CD4-positive, alpha-beta T cell (primary cell): ENCODE results near the gene FOXB1. TPM values are rescaled to one million over a fixed set of nuclear protein-coding genes. Genes with fewer than 3 reads are reported as not detected.

Experiments
- ATAC-seq: fragments of 200-7000 bp; cut with Tn5 transposase; one replicate; pipeline ENCODE4 v1.10.0; 2022; ENCODE audit warnings: mild to moderate bottlenecking; ENCODE audit not compliant: poor library complexity
- CTCF ChIA-PET: fragments of 350-600 bp; sonication (Branson Sonifier 250); formaldehyde crosslinking; loops from one replicate; lab custom pipeline; 2021; ENCODE audit warnings: antibody characterized with exemption, inconsistent platforms; lab: Charles Lee
- POLR2A ChIA-PET: fragments of 350-600 bp; sonication (Branson Sonifier 250); formaldehyde crosslinking; loops from one replicate; lab custom pipeline; 2021; ENCODE audit warnings: antibody characterized with exemption, inconsistent platforms; lab: Charles Lee
- DNase-seq, 14 experiments: peaks; one replicate each; pipeline ENCODE4 v3.0.0-alpha.2; 2013 to 2020; ENCODE audit warnings: mixed read lengths in 2 of 14
- H3K27ac ChIP-seq, 2 donors: one replicate each; pipeline versions ENCODE4 v1.5.1 to v1.7.0; 2013; ENCODE audit warnings: low read length in 2 of 2, low read depth in 1 of 2, mild to moderate bottlenecking in 1 of 2
- H3K27me3 ChIP-seq, 2 experiments: 1 replicate in 1 of 2; 2 replicates in 1 of 2; pipeline versions ENCODE4 v1.6.1 to v1.7.0; 2013; ENCODE audit warnings: low read length in 2 of 2, control low read depth in 1 of 2, mild to moderate bottlenecking in 1 of 2, moderate library complexity in 1 of 2; ENCODE audit not compliant: insufficient read depth in 2 of 2, control insufficient read depth in 1 of 2
- H3K36me3 ChIP-seq: one replicate; pipeline ENCODE4 v1.6.1; 2013; ENCODE audit warnings: low read length, control low read depth; ENCODE audit not compliant: insufficient read depth
- H3K4me1 ChIP-seq: one replicate; pipeline ENCODE4 v1.6.1; 2013; ENCODE audit warnings: low read length, control low read depth; ENCODE audit not compliant: insufficient read depth
- H3K4me3 ChIP-seq: one replicate; pipeline ENCODE4 v1.5.1; 2013; ENCODE audit warnings: mild to moderate bottlenecking, low read length, moderate library complexity
- H3K9me3 ChIP-seq, 2 experiments: 1 replicate in 1 of 2; 2 replicates in 1 of 2; pipeline versions ENCODE4 v1.6.1 to v1.7.0; 2013; ENCODE audit warnings: low read length in 2 of 2, mild to moderate bottlenecking in 2 of 2, control low read depth in 1 of 2, moderate library complexity in 1 of 2; ENCODE audit not compliant: control insufficient read depth in 1 of 2, insufficient read depth in 1 of 2
- H3K27ac Mint-ChIP-seq: one replicate; pipeline ENCODE4 v1.8.0; 2020; ENCODE audit warnings: mixed read lengths
- H3K27me3 Mint-ChIP-seq: one replicate; pipeline ENCODE4 v1.8.0; 2021; ENCODE audit warnings: mixed read lengths
- H3K36me3 Mint-ChIP-seq: one replicate; pipeline ENCODE4 v1.8.0; 2021; ENCODE audit warnings: low read depth, mixed read lengths
- H3K4me1 Mint-ChIP-seq: one replicate; pipeline ENCODE4 v1.8.0; 2021; ENCODE audit warnings: low read depth, mixed read lengths
- H3K4me3 Mint-ChIP-seq: one replicate; pipeline ENCODE4 v1.8.0; 2020; ENCODE audit warnings: mild to moderate bottlenecking, mixed read lengths
- H3K9me3 Mint-ChIP-seq: one replicate; pipeline ENCODE4 v1.8.0; 2020; ENCODE audit warnings: mixed read lengths
- intact Hi-C, 2 experiments: fragments of 100-400 bp; cut with DNase I in 1 of 2; cut with micrococcal nuclease in 1 of 2; formaldehyde crosslinking; loops; one replicate each; pipeline versions ENCODE4 v1.15.1 to v1.9.0; 2023 to 2025; cut with DNase I, micrococcal nuclease
- total RNA-seq, 174 experiments: library from RNA in 2 of 174; stranded (reverse) in 2 of 174; gene quantifications; one replicate each; pipeline ENCODE4 v1.2.3 and lab custom pipeline; 2021 to 2026
- TF ChIP-seq, protein P1 (sequence below): fragments of 200-600 bp; IDR thresholded peaks from one replicate; pipeline ENCODE4 v1.8.0; 2022; ENCODE audit warnings: antibody characterized with exemption, mild to moderate bottlenecking

Gene FOXB1
- total RNA-seq, 2 experiments from 2014 or later, result 0.14 to 0.19 TPM

DNA sequence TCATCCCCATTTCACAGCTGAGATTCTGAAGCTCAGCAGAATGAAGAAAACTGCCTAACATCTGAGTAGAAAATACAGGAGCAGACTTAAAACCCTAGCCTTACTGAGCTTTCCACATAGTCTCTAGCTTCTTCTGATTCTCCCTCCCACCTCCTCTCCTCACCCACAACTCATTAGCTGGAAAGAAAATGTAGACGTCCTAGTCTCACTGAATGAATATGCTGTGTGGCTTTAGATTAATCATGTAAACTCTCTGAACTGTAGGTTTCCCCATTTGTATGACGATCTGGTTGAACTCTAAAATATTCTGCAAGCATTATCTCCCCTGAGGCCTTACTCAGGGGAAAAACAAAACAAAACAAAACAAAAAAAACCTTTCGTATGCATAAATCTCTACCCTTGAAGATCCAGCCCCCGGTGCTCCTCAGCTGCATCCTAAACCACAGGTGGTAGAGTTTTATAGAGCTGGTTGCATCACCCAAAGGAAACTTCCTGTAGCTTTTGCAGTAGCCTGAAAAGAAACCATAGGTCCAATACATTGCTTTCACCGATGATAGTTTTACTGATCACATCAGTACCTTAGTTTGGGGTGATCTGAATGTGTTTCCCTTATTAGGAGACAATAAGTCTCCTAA lies 40.6 kb downstream of the FOXB1 start:
- ChIA-PET POLR2A (interaction anchor here (1.3 kb wide), 1 partner anchor 47 kb away, joined by 3 read pairs; no protein-coding TSS in a partner anchor), CTCF (no interaction called here)
- Mint-ChIP-seq H3K36me3 (no peaks in the 10 kb centered on the region), H3K4me1 (peaks cover 20% of the 10 kb centered on the region), H3K27me3 (peaks cover 7% of the 10 kb centered on the region), H3K27ac (no peak overlapping the region), H3K9me3 (peaks cover 5% of the 10 kb centered on the region), H3K4me3 (no peak overlapping the region)
- no peaks in the 10 kb centered on the region for H3K36me3 ChIP-seq
- peaks cover 14% of the 10 kb centered on the region for H3K4me1 ChIP-seq
- DNase-seq (peak in 6 of 14 experiments; percentile 3 to 31 (median 11)), ATAC-seq (peak; percentile 71)
- no peaks in the 10 kb centered on the region for H3K27me3 ChIP-seq
- peaks cover 0 to under 1% of the 10 kb centered on the region in 2 experiments for H3K9me3 ChIP-seq
- TF ChIP-seq, protein P1, sequence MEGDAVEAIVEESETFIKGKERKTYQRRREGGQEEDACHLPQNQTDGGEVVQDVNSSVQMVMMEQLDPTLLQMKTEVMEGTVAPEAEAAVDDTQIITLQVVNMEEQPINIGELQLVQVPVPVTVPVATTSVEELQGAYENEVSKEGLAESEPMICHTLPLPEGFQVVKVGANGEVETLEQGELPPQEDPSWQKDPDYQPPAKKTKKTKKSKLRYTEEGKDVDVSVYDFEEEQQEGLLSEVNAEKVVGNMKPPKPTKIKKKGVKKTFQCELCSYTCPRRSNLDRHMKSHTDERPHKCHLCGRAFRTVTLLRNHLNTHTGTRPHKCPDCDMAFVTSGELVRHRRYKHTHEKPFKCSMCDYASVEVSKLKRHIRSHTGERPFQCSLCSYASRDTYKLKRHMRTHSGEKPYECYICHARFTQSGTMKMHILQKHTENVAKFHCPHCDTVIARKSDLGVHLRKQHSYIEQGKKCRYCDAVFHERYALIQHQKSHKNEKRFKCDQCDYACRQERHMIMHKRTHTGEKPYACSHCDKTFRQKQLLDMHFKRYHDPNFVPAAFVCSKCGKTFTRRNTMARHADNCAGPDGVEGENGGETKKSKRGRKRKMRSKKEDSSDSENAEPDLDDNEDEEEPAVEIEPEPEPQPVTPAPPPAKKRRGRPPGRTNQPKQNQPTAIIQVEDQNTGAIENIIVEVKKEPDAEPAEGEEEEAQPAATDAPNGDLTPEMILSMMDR, result no peak
- H3K27ac ChIP-seq, result no peak overlapping the region
- H3K4me3 ChIP-seq, result no peak overlapping the region
- intact Hi-C loops, result no loop called here

DNA sequence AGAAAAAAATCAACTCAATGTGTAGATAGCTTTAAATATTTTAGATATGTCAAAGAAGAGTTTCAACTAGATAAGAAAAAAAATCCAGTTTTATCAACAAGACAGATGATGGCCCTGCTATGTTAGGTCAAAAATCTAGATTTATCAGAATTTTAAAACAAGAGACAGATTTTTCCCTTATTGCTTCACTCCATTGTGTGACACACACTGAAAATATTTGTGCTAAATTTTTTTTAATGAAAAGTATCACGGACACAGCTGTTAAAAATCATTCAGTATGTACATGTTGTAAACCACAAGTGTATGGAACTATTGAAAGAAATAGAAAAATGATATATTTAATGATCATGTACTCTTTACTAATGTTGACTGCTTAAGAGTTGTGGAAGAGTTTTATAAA lies 43.6 kb downstream of the FOXB1 start:
- Mint-ChIP-seq H3K4me1 (peaks cover 20% of the 10 kb centered on the region), H3K27ac (no peak overlapping the region), H3K36me3 (no peaks in the 10 kb centered on the region), H3K27me3 (peaks cover 6% of the 10 kb centered on the region), H3K4me3 (no peak overlapping the region), H3K9me3 (peaks cover 12% of the 10 kb centered on the region)
- H3K4me1 ChIP-seq, result peaks cover 14% of the 10 kb centered on the region
- ChIA-PET CTCF (no interaction called here), POLR2A (no interaction called here)
- no peak overlapping the region for H3K4me3 ChIP-seq
- H3K9me3 ChIP-seq, result peaks cover 5 to 9% of the 10 kb centered on the region in 2 experiments
- no peaks in the 10 kb centered on the region for H3K27me3 ChIP-seq
- DNase-seq (no peak), ATAC-seq (no peak)
- no peaks in the 10 kb centered on the region for H3K36me3 ChIP-seq
- no peak overlapping the region for H3K27ac ChIP-seq
- TF ChIP-seq, protein P1, result no peak
- intact Hi-C loops, result no loop called here

DNA sequence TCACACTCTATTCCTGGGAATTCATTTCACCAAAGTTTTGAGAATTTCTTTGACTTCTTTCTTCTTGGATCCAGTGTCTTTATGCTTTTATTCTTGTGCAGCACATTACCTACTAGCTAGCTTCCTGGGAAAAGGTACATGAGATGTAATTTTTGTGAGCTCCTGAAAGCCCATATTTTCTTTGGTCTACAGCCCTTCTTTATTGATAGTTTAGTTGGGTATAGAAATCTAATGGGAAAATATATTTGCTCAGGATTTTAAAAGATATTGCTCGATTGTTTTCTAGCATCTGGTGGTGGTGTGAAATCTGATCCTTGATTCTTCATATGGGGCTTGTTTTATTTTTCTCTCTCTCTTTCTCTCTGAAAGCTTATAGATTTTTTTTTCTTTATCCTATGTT lies 45.8 kb downstream of the FOXB1 start:
- ChIA-PET POLR2A (no interaction called here), CTCF (no interaction called here)
- DNase-seq (no peak), ATAC-seq (no peak)
- TF ChIP-seq, protein P1, result no peak
- Histone ChIP-seq H3K27me3 (no peaks in the 10 kb centered on the region), H3K9me3 (peaks cover 5 to 9% of the 10 kb centered on the region in 2 experiments), H3K36me3 (no peaks in the 10 kb centered on the region), H3K27ac (no peak overlapping the region), H3K4me3 (no peak overlapping the region), H3K4me1 (peaks cover 4% of the 10 kb centered on the region)
- H3K4me1 Mint-ChIP-seq, result peaks cover 7% of the 10 kb centered on the region
- H3K27me3 Mint-ChIP-seq, result peaks cover 26% of the 10 kb centered on the region
- no peaks in the 10 kb centered on the region for H3K36me3 Mint-ChIP-seq
- H3K4me3 Mint-ChIP-seq, result no peak overlapping the region
- intact Hi-C loops, result no loop called here
- no peak overlapping the region for H3K27ac Mint-ChIP-seq
- H3K9me3 Mint-ChIP-seq, result peaks cover 12% of the 10 kb centered on the region
